Stimulated activated CD8-positive, alpha-beta memory T cell treated with anti-CD3 and anti-CD28 coated beads, Interleukin-2, amount 100 ng/mL, for 1 hour (primary cell): ENCODE measurements around the gene TSHZ2.
"Not testable (repeated sequence)": the region's sequence is repeated elsewhere in the genome, so short reads cannot be mapped to it uniquely, and the experiment has no call there.

ENCODE experiments used
- DNase-seq, 2 donors: peaks; one replicate each; pipeline ENCODE4 v3.0.0-alpha.2; 2020; ENCODE audit warnings: low read depth in 2 of 2

The TSHZ2 gene

GRCh38 chr20:53447316-53447715, 475.2 kb downstream of the TSHZ2 start:
- DNase-seq: no peak

GRCh38 chr20:53448426-53448825, 476.3 kb downstream of the TSHZ2 start:
- DNase-seq: no peak

- DNase-seq: no peak
These were observed 476.7 kb downstream of the TSHZ2 start for GRCh38 chr20:53448875-53449274.

GRCh38 chr20:53453076-53453475, 480.9 kb downstream of the TSHZ2 start:
- DNase-seq: no peak

GRCh38 chr20:53454675-53455276, 482.6 kb downstream of the TSHZ2 start:
- no peak for DNase-seq

- no peak for DNase-seq
These were observed 491.2 kb downstream of the TSHZ2 start for GRCh38 chr20:53463101-53463972.

GRCh38 chr20:53466279-53466678, 494.1 kb downstream of the TSHZ2 start:
- DNase-seq: no peak

- DNase-seq: no peak
These were observed 496.4 kb downstream of the TSHZ2 start for GRCh38 chr20:53468587-53468986.

GRCh38 chr20:53472859-53473258, 500.7 kb downstream of the TSHZ2 start:
- not testable (repeated sequence) for DNase-seq

GRCh38 chr20:53480913-53481312, 508.8 kb downstream of the TSHZ2 start:
- no peak for DNase-seq

- DNase-seq: no peak
These were observed 515.5 kb downstream of the TSHZ2 start for GRCh38 chr20:53487461-53488200.

GRCh38 chr20:53488775-53489272, 516.7 kb downstream of the TSHZ2 start:
- DNase-seq: no peak

GRCh38 chr20:53489528-53489927, 517.4 kb downstream of the TSHZ2 start:
- no peak for DNase-seq

- no peak for DNase-seq
These were observed 518.5 kb downstream of the TSHZ2 start for GRCh38 chr20:53490620-53491019.

- DNase-seq: no peak
These were observed 519.3 kb downstream of the TSHZ2 start for GRCh38 chr20:53491462-53491861.

- DNase-seq: no peak
These were observed 520.1 kb downstream of the TSHZ2 start for GRCh38 chr20:53492212-53492611.

GRCh38 chr20:53493311-53493857, 521.2 kb downstream of the TSHZ2 start:
- no peak for DNase-seq

GRCh38 chr20:53494753-53495152, 522.6 kb downstream of the TSHZ2 start:
- no peak for DNase-seq

GRCh38 chr20:53495398-53496092, 523.4 kb downstream of the TSHZ2 start:
- no peak for DNase-seq

- DNase-seq: no peak
These were observed 525.1 kb downstream of the TSHZ2 start for GRCh38 chr20:53497246-53497645.

- DNase-seq: no peak
These were observed 526.2 kb downstream of the TSHZ2 start for GRCh38 chr20:53498341-53498740.
